ENCODE measurements around the gene KCTD21.

KCTD21 gene

GRCh38 chr11:78202733-78203167 is 14.3 kb upstream of the KCTD21 start:
- no peak for DNase-seq

DNA sequence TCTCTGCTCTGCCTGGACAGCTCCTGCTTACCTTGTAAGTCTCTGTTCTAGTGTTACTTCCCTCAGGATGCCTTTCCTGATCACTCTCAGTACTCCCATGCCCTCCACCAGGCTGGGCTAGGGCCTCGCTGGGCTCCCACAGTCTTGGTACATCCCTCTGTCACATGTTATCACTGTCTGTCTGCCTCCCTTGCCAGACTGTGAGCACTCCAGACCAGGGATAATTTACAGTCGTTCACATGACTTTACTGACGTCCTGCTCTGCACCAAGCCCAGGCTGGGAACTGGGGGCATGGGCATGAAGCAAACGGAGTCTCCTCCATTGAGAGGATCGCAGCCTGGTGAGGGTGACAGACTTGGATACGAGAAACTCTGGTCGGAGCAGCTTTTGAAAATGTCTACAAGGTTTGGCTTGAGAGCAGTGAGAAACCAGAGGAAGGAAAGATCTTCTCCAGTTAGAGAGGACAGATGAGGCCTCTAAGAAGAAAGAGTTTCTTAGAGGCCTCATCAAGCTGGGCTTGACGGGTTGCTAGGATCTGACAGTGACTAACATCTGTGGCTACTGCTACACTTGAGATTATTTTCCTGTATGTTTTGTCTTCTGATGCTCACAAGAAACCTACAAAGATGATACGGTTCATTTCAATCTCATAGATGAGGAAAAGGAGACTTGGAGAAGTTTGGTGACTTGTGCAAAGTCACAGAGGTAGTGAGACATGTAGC is 12.8 kb upstream of the KCTD21 start:
- DNase-seq: no peak

- no peak for DNase-seq
These were observed 12.1 kb upstream of the KCTD21 start for GRCh38 chr11:78200553-78200952.

DNA sequence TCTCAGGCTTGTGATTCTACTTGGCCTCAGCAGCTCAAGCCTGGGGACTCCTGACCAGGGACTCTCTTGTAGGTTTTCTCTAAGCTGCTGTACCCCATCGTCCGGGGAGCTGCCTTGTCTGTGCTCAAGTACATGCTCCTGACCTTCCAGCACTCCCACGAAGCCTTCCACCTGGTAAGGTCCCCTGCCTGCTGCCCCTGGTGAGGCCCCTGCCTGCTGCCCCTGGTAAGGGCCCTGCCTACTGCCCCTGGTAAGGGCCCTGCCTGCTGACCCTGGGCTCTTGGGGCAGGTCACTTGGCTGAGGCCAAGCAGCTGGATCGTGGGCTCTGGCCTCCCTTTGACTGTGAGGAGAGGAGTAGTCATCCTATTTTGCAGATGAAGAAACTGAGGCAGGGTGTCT is 11.6 kb upstream of the KCTD21 start:
- DNase-seq: no peak

GRCh38 chr11:78199653-78200015 is 11.2 kb upstream of the KCTD21 start:
- DNase-seq: no peak

DNA sequence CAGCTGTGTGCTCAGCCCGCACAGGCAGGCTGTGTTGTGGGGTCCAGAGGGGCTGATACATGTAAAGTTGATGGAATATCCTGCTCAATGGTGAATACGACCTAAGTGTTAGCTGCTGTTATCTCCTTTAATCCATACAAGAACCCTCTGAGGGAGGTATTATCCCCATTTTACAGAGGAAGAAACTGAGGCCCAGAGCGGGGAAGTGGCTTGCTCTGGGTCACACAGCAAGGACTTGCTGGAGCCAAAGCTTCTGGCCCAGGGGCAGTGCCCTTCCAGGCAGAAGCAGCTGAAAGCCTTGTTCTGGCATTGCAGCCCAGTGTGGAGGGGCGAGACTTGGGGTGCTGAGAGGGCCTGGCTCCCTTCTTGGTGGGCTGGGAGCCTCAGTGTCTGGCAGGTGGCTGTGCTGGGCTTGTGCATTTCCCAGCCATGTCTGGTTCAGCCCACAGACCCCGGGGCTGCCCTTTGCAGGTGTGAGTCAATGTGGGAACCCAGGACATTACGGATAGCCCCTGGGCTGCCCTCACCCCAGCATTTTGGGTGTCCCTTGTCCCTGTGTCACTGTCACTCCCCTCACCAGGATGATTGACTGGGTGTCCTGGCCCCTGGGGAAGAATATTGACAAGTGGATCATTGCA is 10.7 kb upstream of the KCTD21 start:
- no peak for DNase-seq

- DNase-seq: no peak
These were observed 9.4 kb upstream of the KCTD21 start for GRCh38 chr11:78197816-78198215.

DNA sequence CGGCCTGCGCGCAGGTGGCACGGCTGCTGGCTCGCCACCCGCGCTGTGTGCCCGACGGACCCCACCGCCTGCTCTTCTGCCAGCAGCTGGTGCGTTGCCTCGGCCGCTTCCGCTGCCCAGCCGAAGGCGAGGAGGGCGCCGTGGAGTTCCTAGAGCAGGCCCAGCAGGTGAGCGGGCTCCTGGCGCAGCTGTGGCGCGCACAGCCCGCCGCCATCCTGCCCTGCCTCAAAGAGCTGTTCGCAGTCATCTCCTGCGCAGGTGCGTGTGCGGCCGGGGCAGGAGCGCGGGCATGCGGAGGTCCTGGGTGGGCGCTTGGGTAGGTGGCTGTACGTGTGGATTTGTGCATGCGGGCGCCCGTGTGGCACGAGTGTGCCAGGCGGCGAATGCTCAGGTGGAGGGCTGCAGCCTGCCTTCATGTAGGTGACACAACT is 8.2 kb upstream of the KCTD21 start:
- no peak for DNase-seq

GRCh38 chr11:78195917-78196560 is 7.6 kb upstream of the KCTD21 start:
- DNase-seq: no peak

GRCh38 chr11:78194490-78194889 is 6.1 kb upstream of the KCTD21 start:
- no peak for DNase-seq

GRCh38 chr11:78193806-78194205 is 5.4 kb upstream of the KCTD21 start:
- DNase-seq: no peak

GRCh38 chr11:78192911-78193351 is 4.5 kb upstream of the KCTD21 start:
- DNase-seq: no peak

DNA sequence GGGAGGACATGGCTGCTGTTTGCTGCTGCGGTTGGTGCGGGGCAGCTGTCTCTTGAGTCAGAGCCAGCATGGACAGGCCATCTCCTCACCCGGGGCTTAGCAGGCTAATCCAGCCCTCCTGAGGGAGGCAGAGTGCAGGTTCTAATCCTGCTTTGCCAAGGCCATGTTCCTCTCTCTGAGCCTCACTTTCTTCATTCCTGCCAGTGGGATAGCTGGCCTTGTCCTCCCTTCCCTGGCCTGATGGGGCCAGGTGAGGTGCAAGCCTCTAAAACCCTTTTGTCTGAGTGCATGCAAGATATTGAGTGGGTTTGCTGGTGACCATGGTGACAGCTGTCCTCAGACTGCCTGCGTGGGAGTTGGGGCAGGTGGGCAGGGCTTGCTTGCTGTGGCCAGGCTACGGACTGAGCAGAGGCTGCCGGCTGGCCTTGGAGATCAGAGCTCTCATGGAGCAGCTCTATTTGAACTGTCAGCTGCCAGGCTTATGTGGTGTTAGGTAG is 3.8 kb upstream of the KCTD21 start:
- no peak for DNase-seq

DNA sequence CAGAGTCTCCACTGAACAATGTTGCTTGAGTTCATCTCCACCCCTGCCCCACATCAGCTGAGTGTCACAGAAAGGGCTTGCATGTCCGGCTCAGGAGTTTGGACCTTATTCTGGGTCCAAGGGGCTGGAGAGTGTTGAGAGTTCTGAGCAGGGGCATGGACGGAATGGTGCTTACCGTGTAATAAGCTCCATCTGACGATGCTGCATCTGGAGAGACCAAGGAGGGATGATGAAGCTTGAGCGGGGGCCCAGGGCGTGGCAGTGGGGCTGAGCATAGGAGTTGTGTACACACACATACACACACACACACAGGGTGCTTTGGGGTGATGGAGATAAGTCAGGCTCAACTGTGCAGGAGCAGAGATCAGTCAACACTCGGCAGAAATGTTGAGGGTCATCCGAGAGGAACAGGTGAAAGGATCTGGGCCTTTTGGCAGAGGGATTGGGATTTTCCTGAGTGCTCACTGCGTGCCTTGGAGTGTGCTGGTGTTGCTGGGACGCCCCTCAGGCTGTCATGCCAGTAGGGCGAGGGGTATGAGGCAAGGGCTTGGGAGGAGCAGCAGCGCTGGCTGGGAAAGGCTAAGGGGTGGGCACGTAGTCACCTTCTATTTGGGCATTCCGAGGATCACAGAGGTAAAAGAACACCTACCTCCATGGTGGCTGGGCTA is 2.6 kb upstream of the KCTD21 start:
- no peak for DNase-seq

- DNase-seq: no peak
These were observed 1.9 kb upstream of the KCTD21 start for GRCh38 chr11:78190374-78190773.

- DNase-seq: no peak
These were observed 1.4 kb upstream of the KCTD21 start for GRCh38 chr11:78189851-78190250.

- DNase-seq: peak in 3 of 56 donors; percentile 29 to 47 (median 41)
These were observed 823 bp upstream of the KCTD21 start for GRCh38 chr11:78189174-78189724.

- peak in 15 of 56 donors; percentile 36 to 83 (median 60) for DNase-seq
These were observed 800 bp downstream of the KCTD21 start for GRCh38 chr11:78187366-78188285.

DNA sequence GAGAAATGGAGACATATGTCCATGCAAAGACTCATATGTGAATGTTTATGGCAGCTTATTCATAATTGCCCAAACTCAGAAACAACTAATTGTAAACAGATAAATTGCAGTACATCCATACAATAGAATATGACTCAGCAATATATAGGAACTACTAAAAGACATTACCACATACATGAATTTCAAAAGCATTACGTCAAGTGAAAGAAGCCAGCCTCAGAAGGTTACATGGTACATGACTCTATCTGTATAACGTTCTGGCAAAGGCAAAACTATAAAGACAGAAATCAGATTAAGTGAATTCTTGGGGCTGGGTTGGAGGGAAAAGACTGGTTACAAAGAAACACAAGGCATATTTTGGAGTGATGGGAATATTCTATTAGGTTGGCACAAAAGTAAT is 7.2 kb downstream of the KCTD21 start:
- DNase-seq: no peak

DNA sequence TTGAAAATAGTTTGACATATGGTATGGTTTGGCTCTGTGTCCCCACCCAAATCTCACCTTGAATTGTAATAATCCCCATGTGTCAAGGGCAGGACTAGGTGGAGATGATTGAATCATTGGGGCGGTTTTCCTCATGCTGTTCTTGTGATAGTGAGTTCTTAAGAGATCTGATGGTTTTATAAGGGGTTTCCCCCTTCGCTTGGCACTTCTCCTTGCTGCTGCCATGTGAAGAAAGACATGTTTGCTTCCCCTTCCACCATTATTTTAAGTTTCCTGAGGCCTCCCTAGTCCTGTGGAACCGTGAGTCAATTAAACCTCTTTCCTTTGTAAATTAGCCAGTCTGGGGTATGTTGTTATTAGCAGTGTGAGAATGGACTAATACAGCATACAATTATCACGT is 7.7 kb downstream of the KCTD21 start:
- no peak for DNase-seq

All from nucleus accumbens (tissue), 56 donors.